Measurements from ENCODE around the gene GNGT2.
A peak's percentile ranks its signal among the peaks of the same experiment; 100 is the strongest.

GNGT2 gene

DNA sequence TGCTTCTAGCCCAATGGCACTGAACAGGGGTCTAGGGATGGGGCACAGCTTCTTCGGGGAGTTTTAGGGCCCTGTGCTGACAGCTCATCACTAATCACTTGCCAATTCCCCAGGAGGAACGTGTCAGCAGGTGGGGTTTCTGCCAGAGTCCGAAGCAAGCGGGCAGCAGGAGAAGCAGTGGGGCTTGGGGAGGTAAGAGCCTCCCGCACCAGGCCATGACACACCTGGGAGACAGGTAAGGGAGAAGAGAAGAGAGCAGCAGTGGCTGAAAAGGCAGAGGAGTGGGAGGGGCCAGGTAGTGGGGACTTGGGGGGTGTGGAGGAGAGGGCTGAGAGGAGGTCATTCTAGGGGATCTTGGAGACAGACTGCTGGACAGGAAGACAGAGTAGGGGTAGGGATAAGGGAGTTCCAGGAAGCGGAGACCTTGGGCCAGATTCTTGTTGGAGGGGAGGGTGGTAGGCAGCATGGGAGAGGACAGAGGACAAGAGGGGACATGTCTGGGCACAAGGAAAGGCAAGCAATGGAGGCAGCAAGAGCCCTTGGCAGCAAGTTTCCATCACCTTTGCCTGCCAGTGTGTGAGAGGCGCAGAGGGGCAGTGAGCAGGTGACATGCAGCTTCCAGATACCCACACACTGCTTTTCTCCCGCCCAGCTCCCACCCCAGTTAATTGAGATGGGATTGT lies 15.3 kb upstream of the GNGT2 start:
- no peak for DNase-seq (ENCODE audit: low spot score)
- TF ChIP-seq, protein P1, sequence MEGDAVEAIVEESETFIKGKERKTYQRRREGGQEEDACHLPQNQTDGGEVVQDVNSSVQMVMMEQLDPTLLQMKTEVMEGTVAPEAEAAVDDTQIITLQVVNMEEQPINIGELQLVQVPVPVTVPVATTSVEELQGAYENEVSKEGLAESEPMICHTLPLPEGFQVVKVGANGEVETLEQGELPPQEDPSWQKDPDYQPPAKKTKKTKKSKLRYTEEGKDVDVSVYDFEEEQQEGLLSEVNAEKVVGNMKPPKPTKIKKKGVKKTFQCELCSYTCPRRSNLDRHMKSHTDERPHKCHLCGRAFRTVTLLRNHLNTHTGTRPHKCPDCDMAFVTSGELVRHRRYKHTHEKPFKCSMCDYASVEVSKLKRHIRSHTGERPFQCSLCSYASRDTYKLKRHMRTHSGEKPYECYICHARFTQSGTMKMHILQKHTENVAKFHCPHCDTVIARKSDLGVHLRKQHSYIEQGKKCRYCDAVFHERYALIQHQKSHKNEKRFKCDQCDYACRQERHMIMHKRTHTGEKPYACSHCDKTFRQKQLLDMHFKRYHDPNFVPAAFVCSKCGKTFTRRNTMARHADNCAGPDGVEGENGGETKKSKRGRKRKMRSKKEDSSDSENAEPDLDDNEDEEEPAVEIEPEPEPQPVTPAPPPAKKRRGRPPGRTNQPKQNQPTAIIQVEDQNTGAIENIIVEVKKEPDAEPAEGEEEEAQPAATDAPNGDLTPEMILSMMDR (IDR thresholded peaks at IDR 0.05; ENCODE audit: borderline replicate concordance, control extremely low read depth, extremely low read depth, insufficient read depth, missing control alignments): no peak
- in situ Hi-C loops (cut with MboI; ENCODE audit: low sequenced_read_pairs, unreplicated experiment): loop anchor here (5.0 kb wide), 1 partner anchor 38 kb away; no protein-coding TSS in a partner anchor

DNA sequence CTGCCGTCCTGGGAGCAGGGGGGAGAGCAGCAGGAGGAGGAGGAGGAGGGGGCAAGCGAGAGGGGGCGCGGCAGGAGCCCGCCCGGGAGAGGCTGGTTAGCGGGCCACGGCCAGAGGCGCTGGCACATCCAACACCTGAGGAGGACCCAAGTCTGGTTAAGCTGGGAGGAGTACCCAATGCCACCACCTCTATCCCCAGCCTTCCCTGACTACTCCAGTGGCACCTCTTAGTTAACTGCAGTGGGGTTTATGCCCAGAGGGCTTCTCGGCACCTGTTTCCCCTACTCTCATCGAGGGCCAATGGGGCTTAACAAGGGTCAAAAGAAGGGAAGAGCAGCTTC lies 14.6 kb upstream of the GNGT2 start:
- in situ Hi-C loops (cut with MboI; ENCODE audit: low sequenced_read_pairs, unreplicated experiment): loop anchor here (5.0 kb wide), 1 partner anchor 38 kb away; no protein-coding TSS in a partner anchor
- DNase-seq (ENCODE audit: low spot score): no peak
- TF ChIP-seq, protein P1 (IDR thresholded peaks at IDR 0.05; ENCODE audit: borderline replicate concordance, control extremely low read depth, extremely low read depth, insufficient read depth, missing control alignments): no peak

DNA sequence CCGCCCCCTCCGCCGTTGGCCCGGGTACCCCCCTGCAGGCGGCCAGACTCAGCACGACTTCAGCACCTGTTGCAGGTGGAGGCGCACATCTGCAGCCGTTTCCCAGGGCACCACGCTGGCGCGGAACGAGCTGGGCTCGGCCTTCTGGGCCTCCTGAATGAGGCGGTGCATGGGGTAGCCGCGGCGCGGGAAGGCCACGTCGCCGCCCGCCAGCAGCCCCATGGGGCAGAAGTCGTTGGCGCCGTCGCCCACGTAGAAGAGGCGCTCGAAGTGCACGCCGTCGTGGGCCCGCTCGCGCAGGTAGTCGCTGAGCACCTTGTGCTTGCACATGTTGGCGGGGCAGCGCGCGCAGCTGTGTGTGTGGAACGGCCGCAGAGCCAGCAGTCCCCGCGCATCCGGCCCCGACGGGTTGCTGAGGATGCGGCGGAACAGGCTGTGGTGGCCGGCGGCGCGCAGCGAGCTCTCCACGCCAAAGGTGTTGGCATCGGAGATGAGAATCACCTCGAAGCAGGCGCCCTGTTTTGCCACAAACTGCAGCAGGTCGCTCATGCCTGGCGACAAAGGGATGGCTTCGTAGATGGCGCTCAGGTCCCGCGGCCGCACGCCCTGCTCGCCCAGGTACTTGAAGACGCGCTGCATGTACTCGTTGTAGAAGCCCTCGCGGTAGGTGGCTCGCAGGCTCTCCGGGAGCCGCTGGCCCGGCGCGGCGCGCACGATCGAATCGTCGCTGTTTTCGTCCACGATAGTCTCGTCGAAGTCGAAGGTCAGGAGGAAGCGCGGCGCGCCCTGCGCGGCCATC lies 14.0 kb upstream of the GNGT2 start:
- no peak for DNase-seq (ENCODE audit: low spot score)
- in situ Hi-C loops (cut with MboI; ENCODE audit: low sequenced_read_pairs, unreplicated experiment): no loop called here
- TF ChIP-seq, protein P1 (IDR thresholded peaks at IDR 0.05; ENCODE audit: borderline replicate concordance, control extremely low read depth, extremely low read depth, insufficient read depth, missing control alignments): no peak

DNA sequence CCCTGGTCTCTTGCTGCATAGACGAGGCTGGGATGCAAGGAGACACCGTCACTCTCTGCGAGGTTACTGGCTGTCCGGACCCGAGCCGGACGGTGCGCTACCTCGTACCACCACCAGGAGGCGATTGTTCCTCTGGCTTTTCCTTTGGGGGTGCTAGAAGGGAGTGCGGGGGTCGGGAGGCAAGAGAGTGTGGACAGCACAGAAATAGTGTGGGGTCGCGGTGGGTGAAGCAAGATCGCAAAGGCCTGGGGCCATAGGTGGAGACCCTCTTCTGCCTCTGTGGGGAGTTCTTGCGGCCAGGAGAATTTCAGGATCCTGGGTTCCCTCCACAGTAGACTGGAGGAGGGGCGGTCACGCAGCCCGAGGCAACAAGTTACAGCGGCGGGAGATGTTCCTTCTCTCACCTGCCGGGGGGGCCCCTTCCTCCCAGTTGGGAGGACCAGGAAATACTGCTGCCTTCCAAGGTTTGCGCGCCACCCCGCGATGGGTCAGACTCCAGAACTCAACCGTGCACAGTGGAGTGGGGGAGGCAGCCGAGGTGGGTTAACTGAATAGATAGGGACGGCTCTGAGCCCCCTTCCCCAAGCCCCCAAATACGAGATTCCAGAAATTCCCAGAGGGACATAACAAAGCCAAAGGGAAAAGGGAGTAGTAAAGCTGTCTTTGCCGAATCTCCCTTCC lies 13.3 kb upstream of the GNGT2 start:
- in situ Hi-C loops (cut with MboI; ENCODE audit: low sequenced_read_pairs, unreplicated experiment): no loop called here
- TF ChIP-seq, protein P1 (IDR thresholded peaks at IDR 0.05; ENCODE audit: borderline replicate concordance, control extremely low read depth, extremely low read depth, insufficient read depth, missing control alignments): peak; percentile 81
- DNase-seq (ENCODE audit: low spot score): peak; percentile 76

DNA sequence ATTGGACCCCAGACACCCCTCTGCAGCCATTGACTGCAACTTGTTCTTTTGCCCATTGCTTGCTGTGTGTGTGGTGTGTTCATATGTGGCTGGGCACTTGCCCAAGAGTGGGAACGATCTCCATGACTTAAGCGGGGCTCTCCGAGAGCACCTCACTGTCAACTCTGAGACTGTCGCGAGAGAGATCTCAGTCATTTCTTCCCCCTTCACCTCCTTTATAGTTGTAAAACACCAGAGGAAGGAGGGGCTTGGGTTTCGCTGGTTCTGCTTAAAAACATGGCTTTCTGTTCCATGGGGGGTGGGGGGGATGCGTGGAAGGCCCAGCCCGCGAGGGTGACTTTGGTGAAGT lies 12.8 kb upstream of the GNGT2 start:
- in situ Hi-C loops (cut with MboI; ENCODE audit: low sequenced_read_pairs, unreplicated experiment): no loop called here
- no peak for DNase-seq (ENCODE audit: low spot score)

DNA sequence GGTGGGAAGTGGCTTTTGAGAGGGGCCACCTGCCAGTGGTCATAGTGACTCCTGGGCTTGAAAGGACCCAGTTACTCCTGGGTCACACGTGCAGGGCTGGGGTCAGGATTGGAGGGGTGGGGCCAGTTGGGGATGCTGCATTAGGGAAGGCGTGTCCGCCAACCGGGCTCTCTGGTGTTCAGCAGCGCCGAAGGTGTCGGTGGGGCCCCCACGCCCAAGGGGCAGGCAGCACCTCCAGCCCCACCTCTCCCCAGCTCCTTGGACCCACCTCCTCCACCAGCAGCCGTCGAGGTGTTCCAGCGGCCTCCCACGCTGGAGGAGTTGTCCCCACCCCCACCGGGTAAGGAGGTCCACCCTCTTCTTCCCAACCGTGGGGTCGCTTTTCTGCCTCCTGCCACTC lies 9.6 kb upstream of the GNGT2 start:
- in situ Hi-C loops (cut with MboI; ENCODE audit: low sequenced_read_pairs, unreplicated experiment): no loop called here
- TF ChIP-seq, protein P1 (IDR thresholded peaks at IDR 0.05; ENCODE audit: borderline replicate concordance, control extremely low read depth, extremely low read depth, insufficient read depth, missing control alignments): no peak
- no peak for DNase-seq (ENCODE audit: low spot score)

More for the DNA sequence above, 12.8 kb upstream of the GNGT2 start:
- TF ChIP-seq, protein P1 (IDR thresholded peaks at IDR 0.05; ENCODE audit: borderline replicate concordance, control extremely low read depth, extremely low read depth, insufficient read depth, missing control alignments): no peak

Measured in GM13976 (cell line).